Gastroesophageal sphincter (tissue), 4 donors: ENCODE measurements around the gene ISCA2. TPM values are rescaled to one million over a fixed set of nuclear protein-coding genes. Genes with fewer than 3 reads are reported as not detected.

ENCODE experiments used
- ATAC-seq: fragments of 150-250 bp; one replicate; pipeline ENCODE4 v1.9.1; 2016; ENCODE audit warnings: mild to moderate bottlenecking, moderate library complexity
- H3K27ac ChIP-seq, 4 donors: fragments of 200-600 bp; sonication (generic) in 3 of 4; 1 replicate in 3 of 4; 2 replicates in 1 of 4; pipeline ENCODE4 v1.5.1; 2016 to 2019
- H3K27me3 ChIP-seq: fragments of 200-600 bp; sonication (generic); one replicate; pipeline ENCODE4 v1.5.1; 2019
- H3K36me3 ChIP-seq, 2 donors: fragments of 200-600 bp; sonication (generic); one replicate each; pipeline ENCODE4 v1.5.1; 2019; ENCODE audit warnings: control low read depth in 1 of 2
- H3K4me1 ChIP-seq, 3 donors: fragments of 200-600 bp; sonication (generic); 1 replicate in 2 of 3; 2 replicates in 1 of 3; pipeline ENCODE4 v1.5.1; 2016 to 2019; ENCODE audit warnings: control low read depth in 2 of 3
- H3K4me3 ChIP-seq, 2 donors: fragments of 200-600 bp; sonication (generic); one replicate each; pipeline ENCODE4 v1.5.1; 2019; ENCODE audit warnings: mild to moderate bottlenecking in 1 of 2, moderate library complexity in 1 of 2
- H3K9me3 ChIP-seq, 3 donors: fragments of 200-600 bp; sonication (generic); one replicate each; pipeline ENCODE4 v1.5.1; 2017 to 2019; ENCODE audit warnings: control low read depth in 2 of 3
- CTCF ChIP-seq, 4 experiments: fragments of 200-600 bp in 2 of 4; fragments of 450-650 bp in 2 of 4; sonication (generic) in 1 of 4; IDR thresholded peaks; one replicate each; pipeline ENCODE4 v1.5.1; 2017 to 2019; ENCODE audit warnings: antibody characterized with exemption in 4 of 4, mild to moderate bottlenecking in 2 of 4, moderate library complexity in 2 of 4
- EP300 ChIP-seq: sonication (generic); formaldehyde crosslinking; IDR thresholded peaks from one replicate; pipeline ENCODE4 v1.6.1; 2017; ENCODE audit warnings: antibody characterized with exemption, mild to moderate bottlenecking
- POLR2A ChIP-seq, 2 donors: fragments of 450-650 bp; IDR thresholded peaks; one replicate each; pipeline ENCODE4 v1.6.1; 2017; ENCODE audit warnings: antibody characterized with exemption in 2 of 2, mild to moderate bottlenecking in 2 of 2, moderate library complexity in 1 of 2
- POLR2AphosphoS5 ChIP-seq: sonication (generic); formaldehyde crosslinking; IDR thresholded peaks from one replicate; pipeline ENCODE4 v1.6.1; 2017; ENCODE audit warnings: antibody characterized with exemption
- WGBS, 2 donors: methylation state at CpG; one replicate each; pipeline ENCODE4 v1.1.5; 2018; ENCODE audit warnings: low coverage in 1 of 2; 5-methylcytosine and 5-hydroxymethylcytosine counted together
- total RNA-seq, 4 donors: library from RNA; depleted of rRNA; stranded (reverse); fragments of >200 nt; gene quantifications; one replicate each; pipeline ENCODE4 v1.1.0, GENCODE V29; 2016

ISCA2 gene
- total RNA-seq, 4 donors from 2014 or later, result 10.6 to 16.3 (median 10.9) TPM

GRCh38 chr14:74510223-74510931 is 16.8 kb downstream of the ISCA2 start:
- no peaks in the 10 kb centered on the region for H3K4me1 ChIP-seq
- peaks cover 0 to 62% of the 10 kb centered on the region in 2 donors for H3K36me3 ChIP-seq
- H3K27ac ChIP-seq, result peak overlapping the region in 1 of 4 donors; percentile 22
- WGBS, 2 donors, result 70% methylated on average over 2 of the region's 21 CpGs; no CpG with 5 or more reads in 1 of the 2 donors
- H3K27me3 ChIP-seq, result no peaks in the 10 kb centered on the region
- no peaks in the 10 kb centered on the region for H3K9me3 ChIP-seq
- TF ChIP-seq POLR2AphosphoS5 (no peak), CTCF (IDR thresholded peaks at IDR 0.05) (no peak), EP300 (no peak), POLR2A (IDR thresholded peaks at IDR 0.05) (no peak)
- H3K4me3 ChIP-seq, result no peak overlapping the region
- ATAC-seq, result no peak

- Histone ChIP-seq H3K27ac (no peak overlapping the region), H3K27me3 (no peaks in the 10 kb centered on the region), H3K36me3 (peaks cover 0 to 65% of the 10 kb centered on the region in 2 donors), H3K4me3 (no peak overlapping the region), H3K4me1 (no peaks in the 10 kb centered on the region), H3K9me3 (no peaks in the 10 kb centered on the region)
- no peak for TF ChIP-seq POLR2A (IDR thresholded peaks at IDR 0.05)
- TF ChIP-seq CTCF (IDR thresholded peaks at IDR 0.05), result no peak
- no peak for TF ChIP-seq EP300
- no peak for TF ChIP-seq POLR2AphosphoS5
- ATAC-seq, result peak; percentile 47
- 54% methylated on average over 4 of the region's 10 CpGs; no CpG with 5 or more reads in 1 of the 2 donors for WGBS, 2 donors
Observed at GRCh38 chr14:74510959-74511409, 17.4 kb downstream of the ISCA2 start.

- WGBS, 2 donors, result 79% methylated on average over 2 to 7 of the region's 10 CpGs
- no peak for ATAC-seq
- Histone ChIP-seq H3K9me3 (no peaks in the 10 kb centered on the region), H3K27me3 (no peaks in the 10 kb centered on the region), H3K4me1 (no peaks in the 10 kb centered on the region), H3K36me3 (peaks cover 0 to 65% of the 10 kb centered on the region in 2 donors), H3K4me3 (no peak overlapping the region), H3K27ac (peak overlapping the region in 1 of 4 donors; percentile 1)
- TF ChIP-seq POLR2A (IDR thresholded peaks at IDR 0.05), result no peak
- TF ChIP-seq EP300, result no peak
- no peak for TF ChIP-seq CTCF (IDR thresholded peaks at IDR 0.05)
- TF ChIP-seq POLR2AphosphoS5, result no peak
Observed at GRCh38 chr14:74511966-74512830, 18.6 kb downstream of the ISCA2 start.

GRCh38 chr14:74514471-74514941 is 20.9 kb downstream of the ISCA2 start:
- TF ChIP-seq CTCF (IDR thresholded peaks at IDR 0.05), result no peak
- no peak for TF ChIP-seq POLR2A (IDR thresholded peaks at IDR 0.05)
- no peak for TF ChIP-seq POLR2AphosphoS5
- no peak for TF ChIP-seq EP300
- Histone ChIP-seq H3K27ac (peak overlapping the region in 1 of 4 donors; percentile 15), H3K36me3 (peaks cover 0 to 41% of the 10 kb centered on the region in 2 donors), H3K4me3 (peak overlapping the region in 1 of 2 donors; percentile 0), H3K9me3 (no peaks in the 10 kb centered on the region), H3K27me3 (no peaks in the 10 kb centered on the region), H3K4me1 (no peaks in the 10 kb centered on the region)
- 48 to 62% methylated on average over 4 to 7 of the region's 13 CpGs for WGBS, 2 donors
- peak; percentile 35 for ATAC-seq
